ENCODE results near the gene SPINK7. TPM values are rescaled to one million over a fixed set of nuclear protein-coding genes. Genes with fewer than 3 reads are reported as not detected.
A peak's percentile ranks its signal among the peaks of the same experiment; 100 is the strongest.

Gene SPINK7
- polyA plus RNA-seq, 1 of the 3 experiments (the other 2 are of a cell fraction): not detected

DNA sequence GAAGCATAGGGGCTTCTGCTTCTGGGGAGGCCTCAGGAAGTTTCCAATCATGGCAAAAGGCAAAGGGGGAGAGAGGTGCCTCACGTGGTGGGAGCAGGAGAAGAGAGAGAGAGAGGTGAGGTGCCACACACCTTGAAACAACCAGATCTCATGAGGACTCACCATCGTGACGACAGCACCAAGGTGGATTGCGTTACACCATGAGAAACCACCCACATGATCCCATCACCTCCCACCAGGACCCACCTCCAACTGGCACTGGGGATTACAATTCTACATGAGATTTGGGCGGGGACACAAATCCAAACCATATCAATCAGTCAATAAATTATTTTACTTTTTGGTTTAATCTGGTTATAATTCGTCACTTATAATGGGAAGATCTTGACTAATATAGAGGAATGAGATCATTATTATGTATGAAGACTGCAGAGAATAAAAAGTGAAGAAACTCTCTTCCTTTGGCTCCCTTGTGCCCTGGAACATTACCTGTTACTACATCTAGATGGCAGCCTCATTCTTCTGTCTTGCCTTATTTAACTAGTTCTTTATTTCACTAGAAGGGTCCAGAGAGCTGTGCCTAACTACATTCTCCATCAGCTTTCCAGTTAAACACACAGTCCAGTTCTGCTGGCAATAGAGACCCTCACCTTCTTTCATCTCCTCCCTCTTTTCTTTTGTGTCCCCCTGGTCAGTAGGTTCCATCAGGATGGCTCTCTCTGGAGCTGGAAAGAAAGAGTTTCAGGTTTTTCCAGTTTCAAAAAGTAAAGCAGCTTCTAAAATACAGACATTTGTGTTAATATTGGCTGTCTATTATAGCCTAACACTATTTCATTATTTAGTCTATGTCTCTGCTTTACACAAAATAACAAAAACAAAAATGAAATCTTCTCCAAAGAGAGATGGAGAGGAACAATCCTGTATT is 21.7 kb upstream of the SPINK7 start:
- H3K9ac ChIP-seq: no peak overlapping the region
- CTCF ChIA-PET: interaction anchor here (0.8 to 3.8 kb wide), 14 partner anchors 10 to 443 kb away, joined by 3 to 31 read pairs (median 4); no protein-coding TSS in a partner anchor
- POLR2A ChIA-PET: no interaction called here
- no peak overlapping the region for H3K27ac ChIP-seq (ENCODE audit: low read depth in 2 of 2, low read length in 1 of 2)
- no peak overlapping the region for H3K4me3 ChIP-seq (ENCODE audit: low read depth in 2 of 2, low read length in 1 of 2)
- H3F3A ChIP-seq (replicated peaks; ENCODE audit: insufficient read depth): no peaks in the 10 kb centered on the region
- H4K20me1 ChIP-seq (ENCODE audit: insufficient read depth): no peaks in the 10 kb centered on the region
- H3K36me3 ChIP-seq (replicated peaks in 1 of 2; ENCODE audit: control insufficient read depth in 1 of 2, insufficient read depth in 2 of 2, low read length in 1 of 2): no peaks in the 10 kb centered on the region
- no peaks in the 10 kb centered on the region for H3K79me2 ChIP-seq (ENCODE audit: insufficient read depth)
- no peak overlapping the region for H2AFZ ChIP-seq (ENCODE audit: low read depth)
- no peaks in the 10 kb centered on the region for H3K4me1 ChIP-seq (ENCODE audit: control insufficient read depth in 1 of 2, insufficient read depth in 2 of 2, low read depth in 1 of 2, low read length in 1 of 2)
- peak; percentile 16 for DNase-seq
- WGBS (ENCODE audit: low lambda C conversion rate): 34% methylated on average over 6 of the region's 6 CpGs
- H3K9me3 ChIP-seq: no peaks in the 10 kb centered on the region
- H3K9me2 ChIP-seq: no peaks in the 10 kb centered on the region
- H3K27me3 ChIP-seq (ENCODE audit: insufficient read depth): no peaks in the 10 kb centered on the region
- no peak overlapping the region for H3K4me2 ChIP-seq
- TF ChIP-seq CTCF (IDR thresholded peaks at IDR 0.05) (peak; percentile 54), RAD21 (IDR thresholded peaks at IDR 0.05; ENCODE audit: low read length) (peak; percentile 71), NRF1 (IDR thresholded peaks at IDR 0.05; ENCODE audit: low read depth, low read length) (no peak), EP300 (IDR thresholded peaks at IDR 0.05; ENCODE audit: borderline replicate concordance in 1 of 2, low read depth in 1 of 2, low read length in 1 of 2) (no peak), POLR2AphosphoS5 (IDR thresholded peaks at IDR 0.05; ENCODE audit: low read depth, low read length) (no peak), SMC3 (IDR thresholded peaks at IDR 0.05; ENCODE audit: low read depth, low read length) (peak; percentile 46; the same call in 1 of the 2 replicates)

DNA sequence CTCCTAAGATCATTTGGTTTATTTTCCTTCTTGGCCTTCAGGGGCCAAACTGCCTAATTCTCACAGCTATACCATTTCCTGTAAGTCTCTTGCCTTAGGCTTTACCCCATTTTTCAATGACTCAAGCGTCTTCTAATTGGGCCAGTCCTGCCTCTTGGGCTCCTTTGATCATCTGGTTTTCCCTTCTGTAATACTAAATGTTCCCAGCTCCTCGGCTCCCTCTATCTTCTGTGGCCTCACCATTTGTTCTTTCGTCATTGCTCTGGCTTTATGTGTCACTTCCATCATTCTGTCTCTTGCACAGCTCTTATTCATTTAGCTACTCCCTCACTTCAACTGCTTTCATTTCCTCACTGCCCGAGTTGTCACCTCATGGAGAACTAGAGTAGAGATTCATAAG is 14.5 kb upstream of the SPINK7 start:
- H3K4me1 ChIP-seq (ENCODE audit: control insufficient read depth in 1 of 2, insufficient read depth in 2 of 2, low read depth in 1 of 2, low read length in 1 of 2): no peaks in the 10 kb centered on the region
- H3K9me3 ChIP-seq: no peaks in the 10 kb centered on the region
- CTCF ChIA-PET: interaction anchor here (0.6 to 1.8 kb wide), 3 partner anchors 84 to 433 kb away, joined by 3 to 10 read pairs (median 3); no protein-coding TSS in a partner anchor
- WGBS (ENCODE audit: low lambda C conversion rate): 19% methylated on average over 4 of the region's 4 CpGs
- H4K20me1 ChIP-seq (ENCODE audit: insufficient read depth): no peaks in the 10 kb centered on the region
- DNase-seq: no peak
- no peaks in the 10 kb centered on the region for H3K79me2 ChIP-seq (ENCODE audit: insufficient read depth)
- no peaks in the 10 kb centered on the region for H3F3A ChIP-seq (replicated peaks; ENCODE audit: insufficient read depth)
- no peak overlapping the region for H3K9ac ChIP-seq
- no peaks in the 10 kb centered on the region for H3K9me2 ChIP-seq
- no peak overlapping the region for H2AFZ ChIP-seq (ENCODE audit: low read depth)
- H3K4me3 ChIP-seq (ENCODE audit: low read depth in 2 of 2, low read length in 1 of 2): no peak overlapping the region
- H3K4me2 ChIP-seq: no peak overlapping the region
- no peaks in the 10 kb centered on the region for H3K36me3 ChIP-seq (replicated peaks in 1 of 2; ENCODE audit: control insufficient read depth in 1 of 2, insufficient read depth in 2 of 2, low read length in 1 of 2)
- no peak overlapping the region for H3K27ac ChIP-seq (ENCODE audit: low read depth in 2 of 2, low read length in 1 of 2)
- POLR2A ChIA-PET: no interaction called here
- TF ChIP-seq SIN3A (IDR thresholded peaks at IDR 0.05; ENCODE audit: borderline replicate concordance, low read depth, low read length) (no peak), USF2 (IDR thresholded peaks at IDR 0.05; ENCODE audit: borderline replicate concordance, low read depth, low read length) (no peak), MEF2A (IDR thresholded peaks at IDR 0.05; ENCODE audit: borderline replicate concordance, low read depth) (no peak), EZH2phosphoT487 (IDR thresholded peaks at IDR 0.05; ENCODE audit: borderline replicate concordance, low read depth) (no peak), RCOR1 (IDR thresholded peaks at IDR 0.05; ENCODE audit: low read length) (no peak), SMC3 (IDR thresholded peaks at IDR 0.05; ENCODE audit: low read depth, low read length) (no peak), TCF12 (IDR thresholded peaks at IDR 0.05) (no peak), YY1 (IDR thresholded peaks at IDR 0.05; ENCODE audit: low read depth) (no peak), JUND (IDR thresholded peaks at IDR 0.05) (no peak), FOXJ3 (CRISPR knock-in tag; IDR thresholded peaks at IDR 0.05) (no peak), CTCF (IDR thresholded peaks at IDR 0.05) (no peak), MXI1 (IDR thresholded peaks at IDR 0.05; ENCODE audit: low read depth, low read length) (no peak), FOSL2 (IDR thresholded peaks at IDR 0.05; ENCODE audit: borderline replicate concordance, low read depth) (no peak)
- H3K27me3 ChIP-seq (ENCODE audit: insufficient read depth): no peaks in the 10 kb centered on the region
